Activated naive CD4-positive, alpha-beta T cell treated with anti-CD3 and anti-CD28 coated beads for 36 hours (primary cell): ENCODE data around the gene ESR1. TPM values are rescaled to one million over a fixed set of nuclear protein-coding genes. Genes with fewer than 3 reads are reported as not detected.

Experiments
- CTCF ChIA-PET: fragments of 350-600 bp; sonication (Branson Sonifier 250); formaldehyde crosslinking; loops from one replicate; lab custom pipeline; 2021; ENCODE audit warnings: antibody characterized with exemption; lab: Charles Lee
- DNase-seq: peaks from one replicate; pipeline ENCODE4 v3.0.0-alpha.2; 2020
- H3K27ac Mint-ChIP-seq: one replicate; pipeline ENCODE4 v1.8.0; 2021; ENCODE audit warnings: mild to moderate bottlenecking, mixed read lengths
- H3K27me3 Mint-ChIP-seq: one replicate; pipeline ENCODE4 v1.8.0; 2021; ENCODE audit warnings: low read depth, mixed read lengths
- H3K36me3 Mint-ChIP-seq: one replicate; pipeline ENCODE4 v1.8.0; 2021; ENCODE audit warnings: low read depth, mixed read lengths
- H3K4me1 Mint-ChIP-seq: one replicate; pipeline ENCODE4 v1.8.0; 2021; ENCODE audit warnings: low read depth, mixed read lengths
- H3K4me3 Mint-ChIP-seq: one replicate; pipeline ENCODE4 v1.8.0; 2021; ENCODE audit warnings: mild to moderate bottlenecking, moderate library complexity, mixed read lengths
- H3K9me3 Mint-ChIP-seq: one replicate; pipeline ENCODE4 v1.8.0; 2021; ENCODE audit warnings: mixed read lengths
- intact Hi-C: fragments of 100-400 bp; cut with micrococcal nuclease; formaldehyde crosslinking; loops from one replicate; pipeline ENCODE4 v1.15.1; 2023
- total RNA-seq, 2 experiments: library from RNA; stranded (reverse); gene quantifications; one replicate each; pipeline ENCODE4 v1.2.3, GENCODE V29; 2021

The ESR1 gene
- total RNA-seq, 2 experiments from 2014 or later = 0.52 to 0.54 TPM

DNA sequence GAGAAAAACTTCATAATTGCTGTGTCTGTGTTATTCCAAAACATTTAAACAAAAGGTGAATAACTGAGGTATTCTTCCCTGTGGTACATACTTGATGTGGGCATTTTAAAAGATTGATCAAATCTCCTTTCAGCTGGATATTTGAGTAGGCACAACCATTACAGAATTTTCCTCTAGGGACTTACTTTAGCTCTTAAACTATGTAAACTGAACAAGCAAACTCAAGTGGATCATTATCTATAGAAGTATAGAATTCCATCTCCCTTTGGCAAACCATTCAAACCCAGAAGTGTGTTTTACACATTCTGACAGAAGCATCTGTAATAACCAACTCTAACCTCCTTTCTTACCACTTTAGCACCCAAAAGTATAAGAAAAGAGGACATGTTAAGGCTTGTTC is 241.4 kb downstream of the ESR1 start:
- intact Hi-C loops = no loop called here
- Mint-ChIP-seq H3K27me3 (no peaks in the 10 kb centered on the region), H3K4me1 (no peaks in the 10 kb centered on the region), H3K4me3 (no peak overlapping the region), H3K27ac (no peak overlapping the region), H3K9me3 (no peaks in the 10 kb centered on the region), H3K36me3 (no peaks in the 10 kb centered on the region)
- CTCF ChIA-PET = no interaction called here
- no peak for DNase-seq

DNA sequence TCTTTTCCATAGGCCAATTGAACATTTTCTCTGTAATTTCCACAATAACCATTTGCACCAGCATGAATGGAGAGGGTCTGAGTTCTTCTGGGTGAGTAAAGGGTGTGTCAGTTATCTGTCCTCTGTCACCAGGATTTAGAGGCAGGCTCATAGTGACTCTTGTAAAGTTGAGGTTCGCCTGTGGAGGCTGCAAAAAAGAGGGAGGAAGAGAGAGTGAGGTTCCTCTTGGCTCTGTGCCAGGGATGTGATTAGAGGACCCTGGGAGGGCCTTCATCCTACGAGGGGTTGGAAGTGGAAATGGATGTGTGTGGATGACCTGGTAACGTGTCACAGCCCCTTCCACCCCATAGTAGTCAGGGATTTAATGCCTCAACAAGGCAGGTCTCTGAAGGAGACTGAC is 242.0 kb downstream of the ESR1 start:
- Mint-ChIP-seq H3K36me3 (no peaks in the 10 kb centered on the region), H3K4me1 (no peaks in the 10 kb centered on the region), H3K9me3 (no peaks in the 10 kb centered on the region), H3K27me3 (no peaks in the 10 kb centered on the region), H3K27ac (no peak overlapping the region), H3K4me3 (no peak overlapping the region)
- intact Hi-C loops = no loop called here
- DNase-seq = no peak
- CTCF ChIA-PET = no interaction called here

DNA sequence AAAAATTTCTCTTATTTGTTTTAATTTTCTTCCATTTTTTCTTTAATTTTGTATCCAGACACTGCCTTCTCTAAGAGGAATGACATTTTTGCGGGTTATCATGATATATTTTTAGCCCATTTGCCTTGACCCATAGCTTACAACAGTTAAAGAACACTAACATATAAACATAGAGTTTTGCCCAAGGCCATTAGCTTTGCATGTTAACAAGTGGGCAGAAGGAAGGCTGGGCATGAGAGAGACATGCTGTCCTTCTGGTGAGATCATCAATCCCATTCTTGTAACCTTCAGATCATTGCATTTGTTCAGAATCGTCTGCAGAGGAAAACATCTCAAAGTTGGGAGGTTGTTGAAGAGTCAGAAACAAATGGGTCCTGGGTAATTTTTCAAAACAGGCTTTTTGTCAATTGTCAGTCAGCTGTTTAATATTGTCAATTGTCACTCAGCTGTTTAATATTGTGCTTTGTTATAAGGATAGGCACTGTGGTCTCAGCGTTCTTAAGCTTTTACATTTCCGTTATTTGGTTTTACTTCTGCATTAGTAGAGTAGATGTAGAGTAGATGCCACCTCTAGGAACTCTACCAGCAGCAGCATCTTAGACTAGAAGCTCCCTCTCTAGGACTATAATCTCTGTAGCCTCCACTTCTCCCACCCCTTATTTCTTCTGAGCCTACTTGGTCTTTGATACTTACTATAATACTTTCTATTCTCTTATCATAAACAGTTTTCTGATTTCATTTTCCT is 243.1 kb downstream of the ESR1 start:
- H3K27ac Mint-ChIP-seq = no peak overlapping the region
- no peaks in the 10 kb centered on the region for H3K27me3 Mint-ChIP-seq
- CTCF ChIA-PET = no interaction called here
- no peaks in the 10 kb centered on the region for H3K4me1 Mint-ChIP-seq
- H3K4me3 Mint-ChIP-seq = no peak overlapping the region
- intact Hi-C loops = no loop called here
- no peaks in the 10 kb centered on the region for H3K36me3 Mint-ChIP-seq
- no peak for DNase-seq
- no peaks in the 10 kb centered on the region for H3K9me3 Mint-ChIP-seq

DNA sequence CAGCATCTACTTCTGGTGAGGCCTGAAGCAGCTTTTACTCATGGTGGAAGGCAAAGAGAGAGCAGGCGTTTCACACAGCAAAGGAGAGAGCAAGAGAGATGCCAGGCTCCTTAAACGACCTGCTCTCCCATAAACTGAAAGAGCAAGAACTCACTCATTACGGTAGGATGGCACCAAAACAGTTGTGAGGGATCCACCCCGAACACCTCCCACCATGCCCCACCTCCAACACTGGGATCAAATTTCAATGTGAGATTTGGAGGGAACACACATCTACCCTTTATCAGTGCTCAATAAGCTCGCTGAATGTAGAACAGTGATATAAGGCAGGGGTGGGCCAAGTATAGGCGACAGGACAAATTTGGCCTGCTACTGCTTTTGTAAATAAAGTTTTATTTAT is 244.6 kb downstream of the ESR1 start:
- no peak overlapping the region for H3K4me3 Mint-ChIP-seq
- intact Hi-C loops = no loop called here
- CTCF ChIA-PET = no interaction called here
- H3K4me1 Mint-ChIP-seq = no peaks in the 10 kb centered on the region
- no peaks in the 10 kb centered on the region for H3K27me3 Mint-ChIP-seq
- no peak overlapping the region for H3K27ac Mint-ChIP-seq
- no peaks in the 10 kb centered on the region for H3K9me3 Mint-ChIP-seq
- DNase-seq = no peak
- no peaks in the 10 kb centered on the region for H3K36me3 Mint-ChIP-seq

DNA sequence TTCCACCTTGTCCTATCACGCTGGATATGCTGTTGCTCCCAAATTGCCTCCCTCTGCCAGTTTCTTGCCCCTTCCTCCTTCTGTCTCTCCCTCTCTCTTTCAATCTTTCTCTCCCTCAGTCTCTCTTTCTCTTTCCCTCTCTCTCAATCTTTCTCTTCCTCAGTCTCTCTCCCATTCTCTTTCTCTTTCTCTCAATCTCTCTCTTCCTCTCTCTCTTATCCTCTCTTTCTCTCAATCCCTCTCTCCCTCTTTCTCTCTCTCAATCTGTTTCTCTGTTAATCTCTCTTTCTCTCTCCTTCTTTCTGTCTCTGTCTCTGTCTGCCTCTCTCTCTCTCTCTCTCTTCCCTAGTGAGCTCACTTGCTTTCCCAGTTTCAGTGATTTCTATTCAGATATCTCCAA is 245.8 kb downstream of the ESR1 start:
- Mint-ChIP-seq H3K9me3 (no peaks in the 10 kb centered on the region), H3K27me3 (no peaks in the 10 kb centered on the region), H3K4me1 (peaks cover 7% of the 10 kb centered on the region), H3K4me3 (no peak overlapping the region), H3K36me3 (no peaks in the 10 kb centered on the region), H3K27ac (no peak overlapping the region)
- DNase-seq = no peak
- intact Hi-C loops = no loop called here
- CTCF ChIA-PET = no interaction called here

DNA sequence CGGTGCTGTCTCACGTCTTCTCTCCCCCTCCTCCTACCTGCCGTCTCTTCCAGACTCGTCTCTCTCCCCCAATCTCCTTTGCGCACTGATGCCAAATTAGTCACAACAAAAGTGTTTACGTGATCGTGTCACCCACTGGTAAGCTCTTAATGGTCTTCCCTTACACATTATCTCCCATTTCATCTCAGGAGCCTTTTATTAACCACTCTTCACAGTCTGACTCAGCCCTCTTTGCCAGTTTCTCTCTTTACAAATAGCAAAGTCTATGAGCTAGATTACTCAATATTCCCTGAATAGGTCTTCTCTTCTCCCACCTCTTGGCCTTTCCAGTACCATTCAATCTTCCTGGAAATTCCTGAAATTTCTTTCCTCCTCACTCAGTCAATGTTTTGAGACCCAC is 247.0 kb downstream of the ESR1 start:
- no peak overlapping the region for H3K27ac Mint-ChIP-seq
- H3K9me3 Mint-ChIP-seq = no peaks in the 10 kb centered on the region
- DNase-seq = no peak
- H3K27me3 Mint-ChIP-seq = no peaks in the 10 kb centered on the region
- H3K4me1 Mint-ChIP-seq = peaks cover 7% of the 10 kb centered on the region
- H3K4me3 Mint-ChIP-seq = no peak overlapping the region
- CTCF ChIA-PET = no interaction called here
- no peaks in the 10 kb centered on the region for H3K36me3 Mint-ChIP-seq
- intact Hi-C loops = no loop called here

DNA sequence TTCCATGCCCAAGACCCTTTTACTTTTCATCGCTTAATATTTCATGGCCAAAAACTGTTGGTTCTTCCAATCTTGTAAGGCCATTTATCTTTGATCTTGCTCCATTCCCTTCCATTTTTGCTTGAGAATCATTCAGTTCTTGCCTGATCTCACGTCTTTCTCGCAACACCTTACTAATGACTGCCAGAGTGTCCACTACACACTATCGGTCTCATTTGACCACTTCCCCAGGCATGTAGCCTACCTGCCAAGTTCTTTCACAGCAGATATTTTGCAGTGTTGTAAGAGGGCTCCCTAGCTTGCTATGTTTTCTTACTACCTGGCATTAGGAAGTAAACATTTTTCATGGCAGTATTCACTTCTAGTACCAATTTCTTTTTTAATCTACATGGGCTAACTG is 248.0 kb downstream of the ESR1 start:
- no peak for DNase-seq
- H3K27me3 Mint-ChIP-seq = no peaks in the 10 kb centered on the region
- intact Hi-C loops = no loop called here
- CTCF ChIA-PET = no interaction called here
- H3K4me1 Mint-ChIP-seq = peaks cover 7% of the 10 kb centered on the region
- H3K27ac Mint-ChIP-seq = no peak overlapping the region
- H3K36me3 Mint-ChIP-seq = no peaks in the 10 kb centered on the region
- no peaks in the 10 kb centered on the region for H3K9me3 Mint-ChIP-seq
- H3K4me3 Mint-ChIP-seq = no peak overlapping the region

DNA sequence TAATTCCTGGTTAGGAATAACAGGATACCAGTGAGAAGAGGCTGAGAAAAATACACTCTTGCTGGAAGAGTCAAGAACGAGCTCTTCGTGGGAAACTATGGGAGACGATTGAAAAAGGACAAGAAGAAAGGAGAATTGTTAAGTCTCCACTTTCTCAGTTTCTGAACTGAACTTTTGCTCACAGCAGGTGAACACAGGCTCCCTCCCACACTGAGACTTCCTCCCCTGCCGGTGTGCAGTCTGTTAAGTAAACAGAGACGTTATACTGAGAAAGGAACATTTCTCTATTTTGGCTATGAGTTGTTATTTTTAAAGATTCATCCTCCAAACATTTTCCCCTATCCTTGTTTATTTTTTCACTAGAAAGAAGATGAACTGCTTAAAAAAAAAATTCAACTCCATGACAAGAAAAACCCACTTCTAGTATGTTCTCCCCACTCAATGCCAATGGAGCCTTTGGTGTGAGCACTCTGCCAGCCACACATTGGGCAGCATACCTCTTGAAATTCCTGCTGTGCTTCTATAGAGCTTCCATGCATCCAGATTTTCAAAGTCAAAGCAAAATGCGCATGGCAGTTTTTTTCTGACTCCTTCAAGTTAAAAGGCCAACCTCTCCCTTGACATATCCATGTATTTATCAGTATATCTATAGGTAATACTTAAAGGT is 250.5 kb downstream of the ESR1 start:
- H3K27me3 Mint-ChIP-seq = no peaks in the 10 kb centered on the region
- DNase-seq = no peak
- H3K4me3 Mint-ChIP-seq = no peak overlapping the region

DNA sequence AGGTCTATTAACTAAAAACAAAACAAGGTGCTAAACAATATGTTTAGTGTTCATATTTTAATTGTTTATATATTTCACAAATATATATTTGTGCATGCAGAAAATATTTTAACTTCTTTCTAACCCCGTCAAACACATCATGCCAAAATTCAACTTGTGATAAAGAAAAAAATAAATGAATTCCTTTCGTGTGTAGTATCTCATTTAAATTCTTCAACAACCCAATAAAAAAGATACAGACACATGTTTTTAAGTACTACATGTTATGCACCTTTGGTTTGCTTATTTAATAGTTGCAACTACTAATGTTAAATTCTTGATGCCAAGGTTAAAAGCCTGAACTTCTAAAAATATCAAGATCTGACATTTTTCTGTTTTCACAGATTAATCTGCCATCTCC is 252.4 kb downstream of the ESR1 start:
- H3K27me3 Mint-ChIP-seq = no peaks in the 10 kb centered on the region
- no peak overlapping the region for H3K4me3 Mint-ChIP-seq
- no peak for DNase-seq
- intact Hi-C loops = no loop called here
- no peaks in the 10 kb centered on the region for H3K36me3 Mint-ChIP-seq
- H3K9me3 Mint-ChIP-seq = no peaks in the 10 kb centered on the region
- CTCF ChIA-PET = no interaction called here
- H3K4me1 Mint-ChIP-seq = peaks cover 10% of the 10 kb centered on the region
- H3K27ac Mint-ChIP-seq = no peak overlapping the region

More for the DNA sequence above, 250.5 kb downstream of the ESR1 start:
- CTCF ChIA-PET = no interaction called here
- intact Hi-C loops = no loop called here
- Mint-ChIP-seq H3K36me3 (no peaks in the 10 kb centered on the region), H3K27ac (no peak overlapping the region), H3K4me1 (peaks cover 8% of the 10 kb centered on the region), H3K9me3 (no peaks in the 10 kb centered on the region)

DNA sequence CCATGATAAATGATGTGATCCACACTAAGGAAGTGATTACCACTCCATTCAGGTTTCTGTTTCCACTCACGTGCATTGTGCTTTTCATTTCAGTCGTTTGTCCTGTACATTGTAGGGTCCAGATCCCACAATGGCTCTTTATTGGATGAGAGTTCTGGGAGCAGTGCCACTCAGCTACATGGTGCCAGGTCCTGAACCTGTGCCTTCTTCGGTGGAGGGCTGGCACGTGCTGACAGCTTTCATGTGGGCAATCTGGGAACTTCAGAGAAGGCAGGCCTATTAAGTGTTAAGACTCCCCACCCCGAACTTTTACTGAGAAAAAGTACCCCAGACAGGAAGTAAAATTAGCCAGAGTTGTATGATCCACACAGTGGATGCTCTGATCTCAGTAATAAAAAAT is 255.0 kb downstream of the ESR1 start:
- H3K4me3 Mint-ChIP-seq = no peak overlapping the region
- H3K27ac Mint-ChIP-seq = no peak overlapping the region
- DNase-seq = no peak
- H3K36me3 Mint-ChIP-seq = no peaks in the 10 kb centered on the region
- H3K27me3 Mint-ChIP-seq = no peaks in the 10 kb centered on the region
- peaks cover 9% of the 10 kb centered on the region for H3K4me1 Mint-ChIP-seq
- CTCF ChIA-PET = no interaction called here
- intact Hi-C loops = no loop called here
- H3K9me3 Mint-ChIP-seq = no peaks in the 10 kb centered on the region

DNA sequence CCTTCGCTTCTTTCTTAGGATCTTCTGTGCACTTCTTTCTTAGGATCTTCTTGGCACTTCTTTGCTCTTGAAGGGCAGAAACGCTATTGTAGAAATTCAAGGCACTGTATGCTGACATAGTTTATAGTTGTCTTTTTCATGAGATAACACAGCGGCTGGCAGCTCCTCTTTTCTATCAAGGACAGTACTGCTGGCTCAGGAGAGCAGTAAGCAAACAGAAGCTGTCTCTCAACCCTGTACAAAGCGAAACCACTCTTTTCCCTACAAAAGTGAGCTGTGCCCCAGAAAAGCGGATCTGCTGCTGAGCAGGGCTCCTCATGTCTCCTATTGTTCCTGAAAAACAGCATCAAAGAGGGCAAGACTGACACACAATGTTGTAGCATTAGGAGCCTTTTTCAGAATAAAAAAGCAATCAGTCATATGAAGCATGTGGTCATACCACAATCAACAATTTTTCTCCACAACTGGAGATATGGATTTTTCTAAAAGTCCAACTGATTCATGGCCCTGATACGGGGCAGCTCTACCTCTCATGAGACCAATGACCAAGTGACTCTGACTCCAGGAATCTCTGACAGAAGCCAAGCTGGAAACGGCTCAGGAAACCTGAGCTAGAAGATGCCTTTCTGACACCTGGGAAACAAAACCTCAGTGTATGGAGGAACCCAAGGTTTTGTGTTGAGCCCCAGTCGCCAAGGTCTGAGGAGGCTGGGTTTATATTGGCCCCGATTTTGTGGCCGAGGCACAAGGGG is 255.9 kb downstream of the ESR1 start:
- CTCF ChIA-PET = no interaction called here
- no peaks in the 10 kb centered on the region for H3K9me3 Mint-ChIP-seq
- no peaks in the 10 kb centered on the region for H3K36me3 Mint-ChIP-seq
- peaks cover 3% of the 10 kb centered on the region for H3K4me1 Mint-ChIP-seq
- no peak overlapping the region for H3K27ac Mint-ChIP-seq
- no peaks in the 10 kb centered on the region for H3K27me3 Mint-ChIP-seq
- intact Hi-C loops = no loop called here
- no peak for DNase-seq
- no peak overlapping the region for H3K4me3 Mint-ChIP-seq

DNA sequence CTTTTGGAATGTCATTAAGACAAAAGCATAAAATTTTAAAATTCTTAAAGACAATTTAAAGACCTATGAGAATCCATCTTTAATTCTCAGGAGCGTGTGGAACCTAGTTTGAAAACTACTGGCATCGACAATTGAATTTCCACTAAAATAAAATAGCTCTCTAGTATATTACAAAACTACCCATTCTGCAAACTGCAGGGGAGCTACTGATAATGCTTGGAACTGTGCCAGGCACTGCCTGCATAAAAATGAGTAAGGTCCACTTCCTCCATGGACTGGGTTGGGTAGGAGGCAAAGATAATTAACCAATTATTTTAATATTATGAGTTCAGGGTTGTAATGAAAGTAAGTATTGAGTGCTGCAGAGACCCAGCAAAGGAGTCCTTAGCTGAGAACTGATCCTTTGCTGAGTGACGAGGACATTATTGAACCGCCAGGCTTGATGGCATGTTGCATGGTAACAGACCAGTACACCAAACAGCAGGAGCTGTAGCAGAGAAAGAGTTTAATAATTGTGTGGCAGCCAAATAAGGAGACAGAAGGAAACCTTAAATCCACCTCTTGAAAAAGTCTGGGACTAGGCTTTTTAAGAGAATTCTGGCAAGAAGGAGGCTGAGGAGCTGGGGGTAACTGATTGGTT is 261.3 kb downstream of the ESR1 start:
- CTCF ChIA-PET = interaction anchor here (0.7 kb wide), 1 partner anchor 22 kb away, joined by 3 read pairs; no protein-coding TSS in a partner anchor
- Mint-ChIP-seq H3K27ac (no peak overlapping the region), H3K27me3 (no peaks in the 10 kb centered on the region), H3K36me3 (no peaks in the 10 kb centered on the region), H3K9me3 (no peaks in the 10 kb centered on the region), H3K4me1 (no peaks in the 10 kb centered on the region), H3K4me3 (no peak overlapping the region)
- DNase-seq = no peak
- intact Hi-C loops = no loop called here
